Activated CD8-positive, alpha-beta memory T cell treated with anti-CD3 and anti-CD28 coated beads, Interleukin-2, amount 50 U/mL, for 48 hours (primary cell): ENCODE data around the gene SERPINB10.

Source experiments
- DNase-seq: peaks from one replicate; pipeline ENCODE4 v3.0.0-alpha.2; 2020

Gene SERPINB10

DNA sequence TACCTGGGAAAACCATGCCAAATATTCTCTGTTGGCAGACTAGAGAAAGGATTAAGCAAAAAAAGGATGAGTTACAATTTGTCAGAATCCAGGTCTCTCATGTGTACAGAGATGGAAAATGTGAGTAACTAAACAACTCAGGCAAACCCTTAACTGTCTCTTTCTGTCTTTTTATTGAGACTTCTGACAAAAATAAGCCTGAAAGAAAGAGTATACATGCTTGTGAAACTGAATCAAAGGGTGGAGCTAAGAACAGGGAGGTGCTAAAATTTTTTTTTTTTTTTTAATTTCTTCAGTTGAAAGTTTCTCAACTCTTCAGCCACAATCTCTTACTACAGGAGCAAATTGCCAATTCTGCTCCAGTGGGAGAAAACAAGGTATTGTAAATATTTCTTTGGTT, at the start of gene SERPINB10:
SERPINB10 (plus strand) TSS at position 295 of the 400 bp plus-strand sequence. CDS start 7,553 bp downstream, outside the sequence.
- DNase-seq: no peak

GRCh38 chr18:63858456-63858855, 49.3 kb upstream of the SERPINB10 start:
- DNase-seq: no peak

- no peak for DNase-seq
Measured at GRCh38 chr18:63859781-63860475, 47.8 kb upstream of the SERPINB10 start.

GRCh38 chr18:63860531-63860930, 47.2 kb upstream of the SERPINB10 start:
- DNase-seq: no peak

- no peak for DNase-seq
Measured at GRCh38 chr18:63867368-63868125, 40.2 kb upstream of the SERPINB10 start.

DNA sequence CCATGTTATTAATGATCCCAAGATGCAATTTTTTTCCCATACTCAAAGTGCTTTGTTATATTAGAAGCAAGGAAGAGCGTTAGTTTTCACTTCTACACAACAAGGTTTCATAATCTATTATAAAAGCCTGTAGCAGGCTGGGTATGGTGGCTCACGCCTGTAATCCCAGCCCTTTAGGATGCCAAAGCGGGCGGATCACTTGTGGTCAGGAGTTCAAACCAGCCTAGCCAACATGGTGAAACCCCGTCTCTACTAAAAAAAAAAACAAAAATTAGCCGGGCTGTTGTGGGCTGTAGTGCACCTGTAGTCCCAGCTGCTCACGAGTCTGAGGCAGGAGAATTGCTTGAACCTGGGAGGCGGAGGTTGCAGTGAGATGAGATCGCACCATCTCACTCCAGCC, 39.2 kb upstream of the SERPINB10 start:
- no peak for DNase-seq

GRCh38 chr18:63869374-63869773, 38.4 kb upstream of the SERPINB10 start:
- DNase-seq: no peak

- no peak for DNase-seq
Measured at GRCh38 chr18:63869851-63870250, 37.9 kb upstream of the SERPINB10 start.

DNA sequence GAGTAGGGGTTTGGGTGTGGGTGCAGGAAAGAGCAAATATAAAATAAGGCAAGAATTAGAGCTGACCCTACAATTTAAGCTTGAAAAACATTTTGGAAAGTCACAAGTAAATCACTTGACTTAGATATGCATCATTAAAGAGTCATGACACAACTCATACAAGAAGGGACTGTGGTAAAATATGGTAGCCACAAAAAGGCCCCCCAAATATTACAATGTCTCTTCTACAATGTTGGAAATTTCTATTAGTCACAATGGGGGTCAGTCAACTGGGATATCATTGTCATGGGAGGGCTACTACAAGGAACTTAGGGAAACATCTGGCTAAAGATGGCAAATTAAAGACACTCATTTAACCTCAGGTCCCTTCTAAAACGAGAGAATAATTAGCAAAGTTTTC, 35.9 kb upstream of the SERPINB10 start:
- DNase-seq: no peak

- no peak for DNase-seq
Measured at GRCh38 chr18:63872586-63872985, 35.2 kb upstream of the SERPINB10 start.

- no peak for DNase-seq
Measured at GRCh38 chr18:63878343-63878742, 29.4 kb upstream of the SERPINB10 start.

DNA sequence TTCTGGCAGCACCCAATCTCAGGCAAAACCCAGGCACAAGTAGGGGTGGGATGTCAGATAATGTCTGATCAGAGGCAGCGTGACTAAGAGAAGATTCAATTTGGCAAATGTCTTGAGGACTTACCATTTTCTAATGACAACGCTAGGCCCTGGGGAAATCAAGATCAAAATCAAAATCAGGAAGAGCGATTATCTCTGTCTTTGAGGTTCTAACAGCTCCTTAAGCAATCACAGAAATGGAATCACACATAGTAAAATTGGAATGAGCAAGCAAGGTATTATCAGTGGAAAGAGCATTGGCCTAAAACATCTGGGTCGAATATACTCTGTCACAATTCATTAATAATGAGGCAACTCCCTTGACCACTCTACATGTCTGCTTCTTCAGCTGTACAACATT, 28.8 kb upstream of the SERPINB10 start:
- DNase-seq: no peak

GRCh38 chr18:63879709-63880108, 28.0 kb upstream of the SERPINB10 start:
- no peak for DNase-seq

DNA sequence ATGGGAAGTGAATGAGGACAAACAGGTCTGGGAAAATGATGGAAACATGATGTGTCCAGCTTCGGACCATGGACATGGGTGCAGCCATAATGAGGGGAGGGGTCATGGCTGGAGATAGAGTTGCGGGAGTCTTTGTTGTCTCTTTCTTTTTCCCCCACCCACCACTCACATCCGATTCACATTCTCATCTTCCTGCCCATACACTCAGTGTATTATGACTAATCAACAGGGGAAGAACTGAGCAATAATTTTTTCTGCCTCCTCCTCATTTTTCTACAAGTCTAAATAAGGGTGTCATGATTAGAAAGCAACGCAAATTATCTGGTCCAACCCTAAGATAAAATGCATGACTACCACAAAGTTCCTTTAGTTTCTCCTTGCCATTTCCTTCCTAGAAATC, 25.9 kb upstream of the SERPINB10 start:
- DNase-seq: no peak

DNA sequence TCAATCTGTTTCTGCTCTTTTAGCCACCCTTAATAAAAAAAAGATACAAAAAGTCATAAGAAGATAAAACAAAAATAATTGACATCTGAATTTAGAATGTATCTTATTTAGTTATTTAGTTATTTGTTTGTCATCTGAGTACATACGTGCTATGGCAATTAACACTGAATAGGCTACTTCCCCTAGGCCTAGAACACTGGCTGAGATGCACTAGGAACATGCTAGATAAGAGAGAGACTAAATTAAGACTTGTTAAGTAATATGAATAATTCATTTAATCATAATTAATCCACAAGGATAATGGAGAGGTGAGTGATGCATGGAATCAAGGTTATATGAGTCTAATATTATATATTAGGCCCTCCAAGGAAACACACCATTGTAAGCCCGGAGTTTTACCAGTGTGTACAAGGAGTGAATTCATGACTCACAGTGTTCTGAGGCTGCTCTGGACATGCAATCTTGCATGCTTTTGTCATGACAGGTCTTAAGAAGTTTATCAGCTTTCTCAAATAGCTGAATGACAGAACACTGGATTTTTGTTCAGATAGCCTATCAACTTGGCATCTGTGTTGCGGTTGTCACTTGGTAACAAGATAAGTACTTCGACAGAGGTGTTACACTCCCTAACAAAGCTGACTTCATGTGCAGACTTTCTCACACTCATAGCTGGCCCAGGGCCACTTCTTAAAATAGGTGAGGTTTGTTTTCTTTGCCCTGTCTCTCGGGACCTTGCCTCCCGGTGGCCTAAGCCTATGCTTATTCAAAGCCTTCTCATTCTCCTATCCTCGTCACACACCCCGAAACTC, 25.2 kb upstream of the SERPINB10 start:
- DNase-seq: no peak

DNA sequence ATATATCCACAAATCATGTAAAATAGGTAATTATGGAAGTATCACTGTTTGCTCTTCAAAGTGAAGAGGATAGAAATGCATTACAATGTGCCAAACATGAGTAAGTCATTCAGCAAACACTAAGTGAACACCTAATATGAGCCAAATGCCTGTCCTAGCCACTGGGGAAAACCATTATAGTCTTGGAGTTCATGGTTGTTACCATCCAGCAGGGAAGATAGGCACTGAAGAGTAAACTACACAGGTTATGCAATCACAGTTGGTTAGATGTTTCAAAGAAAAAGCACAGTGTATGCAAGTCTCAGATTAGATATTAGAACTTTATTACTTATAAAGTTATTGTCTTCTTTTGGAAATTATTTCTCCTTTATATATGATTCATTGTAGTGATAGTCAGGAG, 24.1 kb upstream of the SERPINB10 start:
- no peak for DNase-seq

GRCh38 chr18:63887424-63887823, 20.3 kb upstream of the SERPINB10 start, which contains the start of gene SERPINB2:
SERPINB2 (plus strand) TSS chr18:63887705; CDS start chr18:63891445, 3,740 bp downstream.
- DNase-seq: no peak

DNA sequence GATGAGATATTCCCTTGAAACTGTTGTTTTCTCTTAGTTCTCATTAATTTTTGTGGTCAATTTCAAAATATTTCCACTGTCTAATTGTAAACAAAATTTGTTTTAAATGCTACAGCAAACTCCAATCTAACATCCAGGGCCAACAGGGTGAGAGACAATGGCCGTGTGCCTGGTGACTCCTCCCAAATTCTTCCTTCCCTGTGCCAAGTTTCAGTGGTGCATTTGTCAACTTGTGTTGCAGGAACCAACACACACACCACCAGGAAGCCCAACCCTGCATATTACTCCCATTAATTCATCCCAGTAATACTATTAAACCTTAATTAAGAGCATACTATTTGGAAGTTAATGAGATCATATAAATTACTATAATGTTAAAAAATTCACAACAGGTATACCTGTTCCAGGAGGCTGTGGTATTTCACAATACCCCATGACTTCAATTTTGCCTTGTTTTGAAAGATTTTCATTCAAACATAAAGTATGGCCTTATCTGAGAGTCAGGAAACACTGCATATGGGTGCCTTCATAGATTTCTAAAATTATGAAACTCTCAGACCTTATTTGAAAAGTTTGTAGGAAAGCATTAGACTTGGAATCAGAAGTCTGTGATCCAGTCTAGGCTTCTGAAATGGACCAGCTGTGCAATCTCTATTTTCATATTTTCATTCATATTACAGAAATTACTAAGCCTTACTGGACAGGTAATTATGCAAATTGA, 19.1 kb upstream of the SERPINB10 start:
- no peak for DNase-seq

- no peak for DNase-seq
Measured at GRCh38 chr18:63889626-63890025, 18.1 kb upstream of the SERPINB10 start.

DNA sequence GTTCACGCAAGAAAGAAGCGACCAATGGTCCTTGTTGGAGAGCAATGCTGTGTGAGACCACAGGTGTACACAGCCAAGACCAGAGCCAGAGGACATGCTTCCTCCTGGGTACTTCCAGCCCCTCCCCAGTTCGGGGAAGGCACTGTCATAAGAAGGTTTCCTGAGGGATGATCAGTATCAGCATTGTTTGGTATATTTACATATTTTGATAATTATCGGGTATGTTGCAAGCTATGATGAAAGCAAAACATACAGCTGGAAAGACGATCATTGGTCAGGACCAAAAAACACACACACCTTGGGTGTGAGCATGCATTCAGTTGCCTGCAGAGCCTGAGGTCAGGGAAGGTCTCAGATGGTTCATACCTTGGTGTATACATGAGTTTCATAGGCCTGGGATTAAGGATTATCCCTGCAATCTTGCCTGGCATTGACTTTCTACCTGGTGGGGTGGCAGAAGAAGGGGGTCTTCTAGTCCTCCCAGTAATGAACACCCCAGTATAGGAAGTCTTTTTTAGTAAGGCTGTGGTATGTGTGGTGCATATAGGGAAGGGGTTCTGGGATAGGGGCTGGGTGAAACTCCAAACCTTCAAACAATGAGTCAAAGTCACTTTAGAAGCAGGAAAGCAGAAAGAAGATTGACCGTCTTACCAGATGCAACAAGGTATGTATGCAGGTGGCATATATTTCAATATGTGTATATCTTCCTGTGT, 17.4 kb upstream of the SERPINB10 start:
- no peak for DNase-seq

GRCh38 chr18:63890950-63891304, 16.8 kb upstream of the SERPINB10 start:
- DNase-seq: no peak

- no peak for DNase-seq
Measured at GRCh38 chr18:63892566-63892965, 15.2 kb upstream of the SERPINB10 start.
